SK-N-SH treated with all-trans-retinoic acid at 6 μM for 48 hours (cell line): ENCODE results near the gene OR6C68.

Experiments used
- ARNTL ChIP-seq: fragments of 450-650 bp; formaldehyde crosslinking; IDR thresholded peaks from 2 replicates; pipeline ENCODE4 v1.5.0; 2020; ENCODE audit warnings: low read depth, mild to moderate bottlenecking, moderate library complexity, borderline replicate concordance
- ISL1 ChIP-seq: fragments of 250-450 bp; sonication (Bioruptor Pico); IDR thresholded peaks from 2 replicates; pipeline ENCODE4 v2.1.2; 2022; ENCODE audit warnings: mild to moderate bottlenecking, moderate library complexity
- ZFP30 ChIP-seq: fragments of 450-650 bp; formaldehyde crosslinking; IDR thresholded peaks from 2 replicates; pipeline ENCODE4 v1.5.0; 2022; ENCODE audit warnings: mild to moderate bottlenecking, moderate library complexity
- TF ChIP-seq, protein P1 (sequence below): fragments of 250-450 bp; sonication (Bioruptor Pico); IDR thresholded peaks from 2 replicates; pipeline ENCODE4 v1.5.1; 2020; ENCODE audit warnings: low read depth, mild to moderate bottlenecking, moderate library complexity

DNA sequence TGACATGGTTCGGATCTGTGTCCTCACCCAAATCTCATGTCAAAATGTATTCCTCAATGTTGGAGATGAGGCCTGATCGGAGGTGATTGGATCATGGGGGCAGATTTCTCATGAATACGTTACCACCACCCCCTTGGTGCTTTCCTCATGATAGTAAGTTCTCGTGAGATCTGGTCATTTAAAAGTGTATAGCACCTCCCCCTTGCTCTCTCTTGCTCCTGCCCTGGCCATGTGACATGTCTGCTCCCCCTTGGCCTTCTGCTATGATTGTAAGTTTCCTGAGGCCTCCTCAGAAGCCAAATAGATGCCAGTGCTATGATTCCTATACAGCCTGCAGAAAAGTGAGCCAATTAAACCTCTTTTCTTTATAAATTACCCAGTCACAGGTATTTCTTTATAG is 7.1 kb downstream of the OR6C68 start:
- no peak for TF ChIP-seq ARNTL (CRISPR knock-in tag)
- no peak for TF ChIP-seq ISL1
- no peak for TF ChIP-seq ZFP30 (CRISPR knock-in tag)
- TF ChIP-seq, protein P1, sequence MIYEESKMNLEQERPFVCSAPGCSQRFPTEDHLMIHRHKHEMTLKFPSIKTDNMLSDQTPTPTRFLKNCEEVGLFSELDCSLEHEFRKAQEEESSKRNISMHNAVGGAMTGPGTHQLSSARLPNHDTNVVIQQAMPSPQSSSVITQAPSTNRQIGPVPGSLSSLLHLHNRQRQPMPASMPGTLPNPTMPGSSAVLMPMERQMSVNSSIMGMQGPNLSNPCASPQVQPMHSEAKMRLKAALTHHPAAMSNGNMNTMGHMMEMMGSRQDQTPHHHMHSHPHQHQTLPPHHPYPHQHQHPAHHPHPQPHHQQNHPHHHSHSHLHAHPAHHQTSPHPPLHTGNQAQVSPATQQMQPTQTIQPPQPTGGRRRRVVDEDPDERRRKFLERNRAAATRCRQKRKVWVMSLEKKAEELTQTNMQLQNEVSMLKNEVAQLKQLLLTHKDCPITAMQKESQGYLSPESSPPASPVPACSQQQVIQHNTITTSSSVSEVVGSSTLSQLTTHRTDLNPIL: no peak
